ENCODE data around the gene TMED1. TPM values are rescaled to one million over a fixed set of nuclear protein-coding genes. Genes with fewer than 3 reads are reported as not detected.

Gene TMED1
- total RNA-seq, 1 experiment from 2014 or later, result 32.3 TPM

DNA sequence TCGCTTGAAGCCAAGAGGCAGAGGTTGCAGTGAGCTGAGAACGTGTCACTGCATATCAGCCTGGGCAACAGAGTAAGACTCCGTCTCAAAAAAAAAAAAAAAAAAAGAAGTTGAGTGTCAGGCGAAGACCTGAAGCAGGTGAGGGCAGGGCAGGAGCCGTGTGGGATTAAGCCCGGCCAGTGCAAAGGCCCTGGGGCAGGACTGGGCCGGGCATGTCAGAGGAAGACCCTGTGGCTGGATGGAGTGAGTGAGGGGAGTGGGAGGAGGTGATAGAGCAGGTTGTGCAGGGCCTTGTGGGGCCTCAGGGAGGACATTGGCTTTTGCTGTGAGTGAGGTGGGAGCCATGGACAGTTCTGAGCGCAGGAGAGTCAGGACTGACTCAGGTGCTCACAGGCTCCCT is 47.9 kb downstream of the TMED1 start:
- no peak overlapping the region for H2AFZ ChIP-seq (ENCODE audit: low read length)
- no peak overlapping the region for H3K18ac ChIP-seq (ENCODE audit: insufficient read length, low read depth, low read length)
- H3K36me3 Mint-ChIP-seq (ENCODE audit: insufficient read depth in 1 of 3, low read depth in 3 of 3), result peaks cover 33 to 67% (median 47%) of the 10 kb centered on the region in 3 experiments; a peak in 6 of 7 replicates
- no peak overlapping the region for H3K4me3 Mint-ChIP-seq
- no peaks in the 10 kb centered on the region for H3K4me1 ChIP-seq (ENCODE audit: insufficient read depth, low read length)
- H3K27me3 ChIP-seq (ENCODE audit: insufficient read depth, low read length), result no peaks in the 10 kb centered on the region
- no peak overlapping the region for H3T11ph ChIP-seq (ENCODE audit: low read length)
- H3K9me3 Mint-ChIP-seq, result no peaks in the 10 kb centered on the region
- H3K27ac ChIP-seq (ENCODE audit: insufficient read length, low read depth, low read length), result no peak overlapping the region
- no CpG with 5 or more reads among the region's 8 CpGs for WGBS (ENCODE audit: extremely low coverage, insufficient read length, low lambda C conversion rate)
- H3K14ac ChIP-seq (ENCODE audit: insufficient read depth, low read length), result no peak overlapping the region
- DNase-seq, result no peak
- H4K5ac ChIP-seq (ENCODE audit: insufficient read length, low read depth, low read length), result no peak overlapping the region
- H2BK120ac ChIP-seq (ENCODE audit: low read depth, low read length, poor library complexity, severe bottlenecking), result no peak overlapping the region
- no peak overlapping the region for H2AK5ac ChIP-seq (ENCODE audit: insufficient read length, low read length)
- H4K8ac ChIP-seq (replicated peaks; ENCODE audit: insufficient read length, low read depth, low read length), result no peak overlapping the region
- peak overlapping the region in 1 of 3 experiments; percentile 26; a peak in 1 of 7 replicates for H3K27ac Mint-ChIP-seq
- TF ChIP-seq, protein P1, sequence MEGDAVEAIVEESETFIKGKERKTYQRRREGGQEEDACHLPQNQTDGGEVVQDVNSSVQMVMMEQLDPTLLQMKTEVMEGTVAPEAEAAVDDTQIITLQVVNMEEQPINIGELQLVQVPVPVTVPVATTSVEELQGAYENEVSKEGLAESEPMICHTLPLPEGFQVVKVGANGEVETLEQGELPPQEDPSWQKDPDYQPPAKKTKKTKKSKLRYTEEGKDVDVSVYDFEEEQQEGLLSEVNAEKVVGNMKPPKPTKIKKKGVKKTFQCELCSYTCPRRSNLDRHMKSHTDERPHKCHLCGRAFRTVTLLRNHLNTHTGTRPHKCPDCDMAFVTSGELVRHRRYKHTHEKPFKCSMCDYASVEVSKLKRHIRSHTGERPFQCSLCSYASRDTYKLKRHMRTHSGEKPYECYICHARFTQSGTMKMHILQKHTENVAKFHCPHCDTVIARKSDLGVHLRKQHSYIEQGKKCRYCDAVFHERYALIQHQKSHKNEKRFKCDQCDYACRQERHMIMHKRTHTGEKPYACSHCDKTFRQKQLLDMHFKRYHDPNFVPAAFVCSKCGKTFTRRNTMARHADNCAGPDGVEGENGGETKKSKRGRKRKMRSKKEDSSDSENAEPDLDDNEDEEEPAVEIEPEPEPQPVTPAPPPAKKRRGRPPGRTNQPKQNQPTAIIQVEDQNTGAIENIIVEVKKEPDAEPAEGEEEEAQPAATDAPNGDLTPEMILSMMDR (conservative IDR thresholded peaks at IDR 0.05), result no peak
- no peak overlapping the region for H3K56ac ChIP-seq (ENCODE audit: insufficient read length, low read depth, low read length)
- no peak overlapping the region for H2BK12ac ChIP-seq (ENCODE audit: insufficient read length, low read depth, low read length)
- H2BK5ac ChIP-seq (ENCODE audit: insufficient read length, low read length), result no peak overlapping the region
- no peaks in the 10 kb centered on the region for H3K79me1 ChIP-seq (ENCODE audit: insufficient read depth, low read depth, low read length, poor library complexity, severe bottlenecking)
- no peaks in the 10 kb centered on the region for H4K20me1 ChIP-seq (ENCODE audit: control insufficient read depth, insufficient read depth, insufficient read length)
- H2BK15ac ChIP-seq (ENCODE audit: low read depth, low read length), result no peak overlapping the region
- H3K4me2 ChIP-seq (ENCODE audit: insufficient read depth, insufficient read length, low read length), result no peak overlapping the region
- H3K9ac ChIP-seq (ENCODE audit: extremely low read depth, insufficient read length, low read length), result no peak overlapping the region
- H3K4ac ChIP-seq (ENCODE audit: low read depth, low read length), result no peak overlapping the region
- H3K27me3 Mint-ChIP-seq (ENCODE audit: low read depth), result no peaks in the 10 kb centered on the region
- H3K23ac ChIP-seq (ENCODE audit: insufficient read length, low read depth, low read length), result no peak overlapping the region
- H3K23me2 ChIP-seq (ENCODE audit: insufficient read length, low read depth, low read length, poor library complexity, severe bottlenecking), result no peaks in the 10 kb centered on the region
- H3K79me2 ChIP-seq (ENCODE audit: insufficient read depth, low read length), result no peaks in the 10 kb centered on the region
- no peaks in the 10 kb centered on the region for H3K4me1 Mint-ChIP-seq
- no peak overlapping the region for H4K91ac ChIP-seq (ENCODE audit: insufficient read length, low read depth, low read length)
- no peaks in the 10 kb centered on the region for H3K9me3 ChIP-seq (ENCODE audit: control insufficient read depth, low read depth, low read length)
- no peak overlapping the region for H2BK20ac ChIP-seq (ENCODE audit: low read depth, low read length, poor library complexity, severe bottlenecking)

Measured in H9 (cell line).